HEK293 (cell line): Measurements from ENCODE around the gene LHFPL3.

Source experiments
- CTCF ChIA-PET: fragments of 350-600 bp; formaldehyde crosslinking; extraction: SDS; loops from one replicate; lab custom pipeline; 2021; ENCODE audit warnings: antibody characterized with exemption; lab: Yijun Ruan, JAX
- POLR2A ChIA-PET: fragments of 300-600 bp; formaldehyde crosslinking; extraction: SDS; loops from one replicate; lab custom pipeline; 2020; ENCODE audit warnings: antibody characterized with exemption, inconsistent platforms; lab: Yijun Ruan, JAX
- H3K27ac ChIP-seq: fragments of 200-500 bp; sonication (Bioruptor generic); 2 replicates; pipeline ENCODE4 v1.5.1; 2014; ENCODE audit warnings: low read depth, low read length, control low read depth, inconsistent platforms; ENCODE audit errors: extremely low read depth
- H3K36me3 ChIP-seq, 2 experiments: fragments of 200-500 bp in 1 of 2; sonication (Bioruptor generic) in 1 of 2; 1 replicate in 1 of 2; 2 replicates in 1 of 2; pipeline ENCODE4 v1.5.1; 2014 to 2017; ENCODE audit warnings: inconsistent platforms in 2 of 2, low read length in 2 of 2; ENCODE audit not compliant: control insufficient read depth in 2 of 2, insufficient read depth in 1 of 2
- H3K4me1 ChIP-seq: fragments of 200-500 bp; sonication (Bioruptor generic); 2 replicates; pipeline ENCODE4 v1.5.1; 2014; ENCODE audit warnings: mild to moderate bottlenecking, low read length, inconsistent platforms; ENCODE audit not compliant: control insufficient read depth, insufficient read depth
- H3K4me3 ChIP-seq: 2 replicates; pipeline ENCODE4 v1.5.1; 2011; ENCODE audit warnings: low read depth, mild to moderate bottlenecking, control low read depth, low read length, moderate library complexity
- H3K9me3 ChIP-seq: fragments of 200-500 bp; sonication (Bioruptor generic); 2 replicates; pipeline ENCODE4 v1.5.1; 2014; ENCODE audit warnings: low read depth, low read length, inconsistent platforms; ENCODE audit not compliant: control insufficient read depth, insufficient read depth
- ELK4 ChIP-seq: IDR thresholded peaks from 2 replicates; pipeline ENCODE4 v1.6.1; 2011; ENCODE audit warnings: mild to moderate bottlenecking, low read depth, low read length, borderline replicate concordance
- GFI1B ChIP-seq: fragments of 450-650 bp; formaldehyde crosslinking; IDR thresholded peaks from 2 replicates; pipeline ENCODE4 v1.5.1; 2016; ENCODE audit warnings: missing biosample characterization, missing genetic modification characterization
- KLF8 ChIP-seq: fragments of 450-650 bp; formaldehyde crosslinking; IDR thresholded peaks from 2 replicates; pipeline ENCODE4 v1.5.1; 2016; ENCODE audit warnings: missing biosample characterization, missing genetic modification characterization
- MZF1 ChIP-seq: fragments of 450-650 bp; formaldehyde crosslinking; IDR thresholded peaks from 2 replicates; pipeline ENCODE4 v1.5.1; 2017; ENCODE audit warnings: missing biosample characterization, missing genetic modification characterization, borderline replicate concordance
- ZFP41 ChIP-seq: fragments of 450-650 bp; formaldehyde crosslinking; IDR thresholded peaks from 2 replicates; pipeline ENCODE4 v1.5.1; 2016; ENCODE audit warnings: missing biosample characterization, missing genetic modification characterization, borderline replicate concordance
- ZNF148 ChIP-seq: fragments of 450-650 bp; formaldehyde crosslinking; IDR thresholded peaks from 2 replicates; pipeline ENCODE4 v1.5.0; 2017; ENCODE audit warnings: missing biosample characterization, missing genetic modification characterization, borderline replicate concordance
- ZNF202 ChIP-seq: fragments of 450-650 bp; formaldehyde crosslinking; IDR thresholded peaks from 2 replicates; pipeline ENCODE4 v1.5.1; 2016; ENCODE audit warnings: missing biosample characterization, missing genetic modification characterization, borderline replicate concordance
- ZNF398 ChIP-seq: fragments of 450-650 bp; formaldehyde crosslinking; IDR thresholded peaks from 2 replicates; pipeline ENCODE4 v1.5.1; 2017; ENCODE audit warnings: missing biosample characterization, missing genetic modification characterization
- ZNF544 ChIP-seq: fragments of 450-650 bp; formaldehyde crosslinking; IDR thresholded peaks from 2 replicates; pipeline ENCODE4 v1.5.0; 2017; ENCODE audit warnings: missing biosample characterization, missing genetic modification characterization
- ZNF639 ChIP-seq: fragments of 450-650 bp; formaldehyde crosslinking; IDR thresholded peaks from 2 replicates; pipeline ENCODE4 v1.5.1; 2016; ENCODE audit warnings: missing biosample characterization, missing genetic modification characterization
- ZNF654 ChIP-seq: fragments of 450-650 bp; formaldehyde crosslinking; IDR thresholded peaks from 2 replicates; pipeline ENCODE4 v1.5.1; 2016; ENCODE audit warnings: low read depth, missing biosample characterization, missing genetic modification characterization
- ZNF670 ChIP-seq: fragments of 450-650 bp; formaldehyde crosslinking; IDR thresholded peaks from 2 replicates; pipeline ENCODE4 v1.5.1; 2016; ENCODE audit warnings: missing biosample characterization, missing genetic modification characterization, low read depth

The LHFPL3 gene

GRCh38 chr7:104838537-104839299, 510.3 kb downstream of the LHFPL3 start:
- no peaks in the 10 kb centered on the region for H3K4me1 ChIP-seq
- ChIA-PET POLR2A (no interaction called here), CTCF (interaction anchor here (1.5 to 3.0 kb wide), 2 partner anchors 9 to 195 kb away, joined by 4 to 22 read pairs; no protein-coding TSS in a partner anchor)
- no peaks in the 10 kb centered on the region for H3K36me3 ChIP-seq
- H3K27ac ChIP-seq: no peak overlapping the region
- TF ChIP-seq ZNF639 (tag by site-specific recombination): no peak
- no peak for TF ChIP-seq ZNF670
- TF ChIP-seq ZNF202 (tag by site-specific recombination): no peak
- no peak for TF ChIP-seq MZF1 (tag by site-specific recombination)
- TF ChIP-seq ZNF148 (tag by site-specific recombination): no peak
- TF ChIP-seq ZNF654 (tag by site-specific recombination): no peak
- no peaks in the 10 kb centered on the region; the same call in 1 of the 2 replicates for H3K9me3 ChIP-seq
- H3K4me3 ChIP-seq: no peak overlapping the region

- CTCF ChIA-PET: no interaction called here
- Histone ChIP-seq H3K36me3 (no peaks in the 10 kb centered on the region), H3K4me1 (no peaks in the 10 kb centered on the region), H3K4me3 (no peak overlapping the region), H3K27ac (no peak overlapping the region), H3K9me3 (no peaks in the 10 kb centered on the region; the same call in 1 of the 2 replicates)
- TF ChIP-seq GFI1B: no peak
- TF ChIP-seq ZNF398 (tag by site-specific recombination): no peak
- TF ChIP-seq ZNF148 (tag by site-specific recombination): no peak
- no peak for TF ChIP-seq ZFP41 (tag by site-specific recombination)
- TF ChIP-seq ZNF544: no peak
- no peak for TF ChIP-seq KLF8
- no peak for TF ChIP-seq ELK4
- POLR2A ChIA-PET: no interaction called here
Measured at GRCh38 chr7:104839842-104840241, 511.4 kb downstream of the LHFPL3 start.
